ENCODE data around the gene CPNE2.

Gene CPNE2

DNA sequence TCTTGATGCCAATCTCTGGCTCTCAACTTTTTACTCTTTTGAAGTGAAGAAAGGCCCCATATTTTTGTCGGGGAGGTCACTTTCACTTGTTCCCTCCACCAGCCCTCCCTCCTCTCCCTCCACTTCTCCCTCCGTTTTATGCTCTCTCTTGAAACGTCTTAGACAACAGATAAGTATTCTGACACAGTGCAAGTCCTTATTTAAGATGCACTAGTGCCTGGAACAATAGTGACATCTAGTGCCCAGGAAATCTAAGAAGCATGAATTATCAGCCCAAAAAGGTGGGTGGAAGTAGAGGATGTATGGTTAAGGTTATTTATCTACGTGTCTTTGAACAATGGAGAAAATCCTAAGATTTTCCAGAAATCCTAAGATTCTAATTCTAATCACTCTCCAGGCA lies 75.6 kb downstream of the CPNE2 start:
- peak; percentile 54 for DNase-seq (ENCODE audit: extremely low spot score)
- TF ChIP-seq, protein P1, sequence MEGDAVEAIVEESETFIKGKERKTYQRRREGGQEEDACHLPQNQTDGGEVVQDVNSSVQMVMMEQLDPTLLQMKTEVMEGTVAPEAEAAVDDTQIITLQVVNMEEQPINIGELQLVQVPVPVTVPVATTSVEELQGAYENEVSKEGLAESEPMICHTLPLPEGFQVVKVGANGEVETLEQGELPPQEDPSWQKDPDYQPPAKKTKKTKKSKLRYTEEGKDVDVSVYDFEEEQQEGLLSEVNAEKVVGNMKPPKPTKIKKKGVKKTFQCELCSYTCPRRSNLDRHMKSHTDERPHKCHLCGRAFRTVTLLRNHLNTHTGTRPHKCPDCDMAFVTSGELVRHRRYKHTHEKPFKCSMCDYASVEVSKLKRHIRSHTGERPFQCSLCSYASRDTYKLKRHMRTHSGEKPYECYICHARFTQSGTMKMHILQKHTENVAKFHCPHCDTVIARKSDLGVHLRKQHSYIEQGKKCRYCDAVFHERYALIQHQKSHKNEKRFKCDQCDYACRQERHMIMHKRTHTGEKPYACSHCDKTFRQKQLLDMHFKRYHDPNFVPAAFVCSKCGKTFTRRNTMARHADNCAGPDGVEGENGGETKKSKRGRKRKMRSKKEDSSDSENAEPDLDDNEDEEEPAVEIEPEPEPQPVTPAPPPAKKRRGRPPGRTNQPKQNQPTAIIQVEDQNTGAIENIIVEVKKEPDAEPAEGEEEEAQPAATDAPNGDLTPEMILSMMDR (IDR thresholded peaks at IDR 0.05; ENCODE audit: control extremely low read depth, extremely low read depth, low read depth, missing control alignments): peak; percentile 62
- POLR2A ChIA-PET: interaction anchor here (0.6 kb wide), 1 partner anchor 117 kb away, joined by 3 read pairs; no protein-coding TSS in a partner anchor
- CTCF ChIA-PET: interaction anchor here (0.7 to 5.0 kb wide), 10 partner anchors 10 to 88 kb away, joined by 3 to 36 read pairs (median 4); partner anchors contain the start of gene CPNE2

- POLR2A ChIA-PET: interaction anchor here (1.0 kb wide), 1 partner anchor 238 kb away, joined by 3 read pairs; the partner anchor contains the start of gene HERPUD1
Measured at GRCh38 chr16:57169327-57169726, 76.9 kb downstream of the CPNE2 start.

DNA sequence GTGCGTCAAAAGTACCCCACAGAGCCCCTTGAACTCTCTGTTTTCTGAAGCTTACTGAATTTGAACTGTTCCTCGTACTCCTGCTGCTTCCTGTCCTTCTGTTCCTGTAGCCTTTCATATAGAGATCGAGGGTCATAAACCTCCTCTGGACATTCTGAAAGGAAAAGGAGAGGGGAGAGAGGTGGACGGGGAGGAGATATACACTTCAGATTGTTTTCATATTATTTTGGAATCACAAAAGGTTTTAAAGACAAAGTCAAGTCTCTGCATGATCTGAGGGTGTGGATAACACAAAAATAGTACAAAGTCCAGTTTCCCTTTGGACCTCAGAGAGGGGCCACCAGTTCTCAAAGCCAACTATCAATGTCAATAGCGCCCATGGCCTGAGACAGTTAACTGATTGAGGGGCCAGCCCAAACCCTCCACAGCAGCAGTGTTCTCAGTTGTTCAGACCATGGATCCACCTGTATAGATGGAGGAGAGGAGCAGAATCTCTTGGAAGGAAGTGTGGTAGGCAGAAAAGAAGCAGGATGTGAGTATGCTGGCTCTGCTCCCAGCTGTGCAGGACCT lies 80.4 kb downstream of the CPNE2 start:
- TF ChIP-seq, protein P1 (IDR thresholded peaks at IDR 0.05; ENCODE audit: control extremely low read depth, extremely low read depth, low read depth, missing control alignments): no peak
- POLR2A ChIA-PET: no interaction called here
- CTCF ChIA-PET: interaction anchor here (1.6 kb wide), 1 partner anchor 89 kb away, joined by 7 read pairs; no protein-coding TSS in a partner anchor
- DNase-seq (ENCODE audit: extremely low spot score): no peak

More at GRCh38 chr16:57169327-57169726, 76.9 kb downstream of the CPNE2 start:
- DNase-seq (ENCODE audit: extremely low spot score): no peak
- TF ChIP-seq, protein P1 (IDR thresholded peaks at IDR 0.05; ENCODE audit: control extremely low read depth, extremely low read depth, low read depth, missing control alignments): no peak
- CTCF ChIA-PET: interaction anchor here (1.4 to 5.0 kb wide), 7 partner anchors 9 to 205 kb away, joined by 5 to 36 read pairs (median 8); partner anchors contain the start of gene CPNE2

- ChIA-PET CTCF (interaction anchor here (1.0 to 2.6 kb wide), 3 partner anchors 10 to 42 kb away, joined by 3 to 7 read pairs (median 6); partner anchors contain the start of gene PSME3IP1), POLR2A (no interaction called here)
- TF ChIP-seq, protein P1 (IDR thresholded peaks at IDR 0.05; ENCODE audit: control extremely low read depth, extremely low read depth, low read depth, missing control alignments): no peak
- DNase-seq (ENCODE audit: extremely low spot score): no peak
Measured at GRCh38 chr16:57175896-57176295, 83.5 kb downstream of the CPNE2 start.

GRCh38 chr16:57178196-57178595 lies 85.8 kb downstream of the CPNE2 start:
- TF ChIP-seq, protein P1 (IDR thresholded peaks at IDR 0.05; ENCODE audit: control extremely low read depth, extremely low read depth, low read depth, missing control alignments): no peak
- no peak for DNase-seq (ENCODE audit: extremely low spot score)
- ChIA-PET POLR2A (no interaction called here), CTCF (interaction anchor here (1.2 to 1.6 kb wide), 2 partner anchors 8 to 10 kb away, joined by 4 to 6 read pairs; no protein-coding TSS in a partner anchor)

GRCh38 chr16:57178793-57179212 lies 86.4 kb downstream of the CPNE2 start:
- POLR2A ChIA-PET: no interaction called here
- CTCF ChIA-PET: interaction anchor here (1.6 kb wide), 1 partner anchor 9 kb away, joined by 6 read pairs; no protein-coding TSS in a partner anchor
- DNase-seq (ENCODE audit: extremely low spot score): no peak
- TF ChIP-seq, protein P1 (IDR thresholded peaks at IDR 0.05; ENCODE audit: control extremely low read depth, extremely low read depth, low read depth, missing control alignments): no peak

All from GM10248 (cell line).